Panc1 (cell line): ENCODE measurements around the gene OR6J1. TPM values are rescaled to one million over a fixed set of nuclear protein-coding genes. Genes with fewer than 3 reads are reported as not detected.

ENCODE experiments used
- ATAC-seq: fragments of 200-7000 bp; cut with Tn5 transposase; 2 replicates; pipeline ENCODE4 v1.9.1; 2020; ENCODE audit warnings: mild to moderate bottlenecking, moderate library complexity
- BruUV-seq: library from RNA; stranded (reverse); fragments of 400-500 nt; replicated peaks from 2 replicates; lab custom pipeline; 2021; lab: Mats Ljungman, UMichigan
- CTCF ChIA-PET: fragments of 300-600 bp; sonication (Branson Sonifier 250); formaldehyde crosslinking; loops from one replicate; lab custom pipeline; 2022; ENCODE audit warnings: antibody characterized with exemption; lab: Charles Lee
- POLR2A ChIA-PET: fragments of 300-600 bp; sonication (Branson Sonifier 250); formaldehyde crosslinking; loops from one replicate; lab custom pipeline; 2022; ENCODE audit warnings: antibody characterized with exemption; lab: Charles Lee
- DNase-seq: peaks from one replicate; pipeline ENCODE4 v3.0.0-alpha.2; 2010; ENCODE audit warnings: low read depth, low spot score
- H3K27ac ChIP-seq: 2 replicates; pipeline ENCODE4 v1.5.1; 2011; ENCODE audit warnings: mild to moderate bottlenecking, low read length, inconsistent platforms
- H3K27me3 ChIP-seq: fragments of 200-500 bp; sonication (Bioruptor generic); 2 replicates; pipeline ENCODE4 v1.6.0; 2014; ENCODE audit warnings: low read length, inconsistent platforms; ENCODE audit not compliant: control insufficient read depth, insufficient read depth
- H3K36me3 ChIP-seq: fragments of 200-500 bp; sonication (Bioruptor generic); 2 replicates; pipeline ENCODE4 v1.5.1; 2014; ENCODE audit warnings: inconsistent platforms, mild to moderate bottlenecking, low read length, moderate library complexity; ENCODE audit not compliant: control insufficient read depth, insufficient read depth
- H3K4me1 ChIP-seq: 2 replicates; pipeline ENCODE4 v1.5.1; 2011; ENCODE audit warnings: inconsistent platforms, mild to moderate bottlenecking, low read length, moderate library complexity; ENCODE audit not compliant: control insufficient read depth, insufficient read depth
- H3K4me3 ChIP-seq, 2 experiments: 2 replicates each; pipeline ENCODE4 v1.5.1; 2011 to 2012; ENCODE audit warnings: low read depth in 2 of 2, low read length in 2 of 2, mild to moderate bottlenecking in 2 of 2, inconsistent platforms in 1 of 2, moderate library complexity in 1 of 2
- H3K9me3 ChIP-seq: fragments of 200-500 bp; sonication (Bioruptor generic); 2 replicates; pipeline ENCODE4 v1.5.1; 2014; ENCODE audit warnings: low read depth, mild to moderate bottlenecking, inconsistent platforms, low read length, moderate library complexity; ENCODE audit not compliant: control insufficient read depth, insufficient read depth
- POLR2AphosphoS5 ChIP-seq: IDR thresholded peaks from 2 replicates; pipeline ENCODE4 v1.6.1; 2012; ENCODE audit warnings: mild to moderate bottlenecking, low read depth, low read length, moderate library complexity
- SIN3A ChIP-seq: IDR thresholded peaks from 2 replicates; pipeline ENCODE4 v1.6.1; 2012; ENCODE audit warnings: low read depth, mild to moderate bottlenecking, low read length, moderate library complexity, borderline replicate concordance; ENCODE audit not compliant: insufficient read depth
- TCF7L2 ChIP-seq: IDR thresholded peaks from 2 replicates; pipeline ENCODE4 v1.6.1; 2011; ENCODE audit warnings: mild to moderate bottlenecking, low read depth, low read length, inconsistent platforms
- in situ Hi-C: cut with HindIII; loops from 2 replicates; pipeline ENCODE4 v1.10.0; 2016; ENCODE audit warnings: low sequenced_read_pairs, low pct_unique_long_range_greater_than_20kb
- intact Hi-C: fragments of 100-400 bp; cut with micrococcal nuclease; formaldehyde crosslinking; loops from one replicate; pipeline ENCODE4 v1.10.0; 2022; ENCODE audit not compliant: unreplicated experiment
- total RNA-seq: library from RNA; stranded (reverse); gene quantifications from one replicate; pipeline ENCODE4 v1.2.1, GENCODE V29; 2021; ENCODE audit not compliant: unreplicated experiment
- TF ChIP-seq, protein P1 (sequence below): fragments of 450-650 bp; IDR thresholded peaks from 2 replicates; pipeline ENCODE4 v1.5.1; 2017; ENCODE audit warnings: mild to moderate bottlenecking
- TF ChIP-seq, protein P2 (sequence below), 2 experiments: IDR thresholded peaks; 2 replicates each; pipeline ENCODE4 v1.6.1; 2011 to 2012; ENCODE audit warnings: low read depth in 2 of 2, control low read depth in 1 of 2, low read length in 1 of 2, mild to moderate bottlenecking in 1 of 2, moderate library complexity in 1 of 2; ENCODE audit not compliant: insufficient read depth in 1 of 2

Gene OR6J1
- total RNA-seq, 1 experiment from 2014 or later = not detected

DNA sequence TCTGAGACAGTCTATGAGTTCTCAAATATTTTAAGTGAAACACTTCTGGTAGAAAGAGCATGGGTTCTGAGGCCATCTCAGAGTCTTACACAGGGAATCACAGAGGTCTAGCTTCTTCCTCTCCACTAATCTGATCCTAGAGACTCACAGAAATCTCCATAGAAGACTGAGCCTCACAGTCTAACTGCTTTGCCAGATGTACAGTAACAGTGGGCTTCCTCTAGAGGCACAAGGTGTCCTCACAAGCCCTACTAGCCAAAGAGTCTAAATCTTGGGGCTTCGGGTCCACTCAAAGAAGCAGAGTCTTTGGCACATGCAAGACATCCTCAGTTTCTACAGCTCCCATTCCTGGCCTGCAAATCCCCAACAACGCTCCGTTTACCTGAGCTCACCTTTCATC is 14.1 kb downstream of the OR6J1 start:
- intact Hi-C loops (no loop called here), in situ Hi-C loops (no loop called here)
- POLR2A ChIA-PET = no interaction called here
- DNase-seq = no peak
- no peaks in the 10 kb centered on the region for H3K4me1 ChIP-seq
- H3K4me3 ChIP-seq = no peak overlapping the region
- no peak overlapping the region for H3K27ac ChIP-seq
- H3K27me3 ChIP-seq = no peaks in the 10 kb centered on the region; the same call in 1 of the 2 replicates
- H3K9me3 ChIP-seq = no peaks in the 10 kb centered on the region; the same call in 1 of the 2 replicates
- no TSS peak for BruUV-seq
- H3K36me3 ChIP-seq = no peaks in the 10 kb centered on the region
- no peak for ATAC-seq
- TF ChIP-seq, protein P1, sequence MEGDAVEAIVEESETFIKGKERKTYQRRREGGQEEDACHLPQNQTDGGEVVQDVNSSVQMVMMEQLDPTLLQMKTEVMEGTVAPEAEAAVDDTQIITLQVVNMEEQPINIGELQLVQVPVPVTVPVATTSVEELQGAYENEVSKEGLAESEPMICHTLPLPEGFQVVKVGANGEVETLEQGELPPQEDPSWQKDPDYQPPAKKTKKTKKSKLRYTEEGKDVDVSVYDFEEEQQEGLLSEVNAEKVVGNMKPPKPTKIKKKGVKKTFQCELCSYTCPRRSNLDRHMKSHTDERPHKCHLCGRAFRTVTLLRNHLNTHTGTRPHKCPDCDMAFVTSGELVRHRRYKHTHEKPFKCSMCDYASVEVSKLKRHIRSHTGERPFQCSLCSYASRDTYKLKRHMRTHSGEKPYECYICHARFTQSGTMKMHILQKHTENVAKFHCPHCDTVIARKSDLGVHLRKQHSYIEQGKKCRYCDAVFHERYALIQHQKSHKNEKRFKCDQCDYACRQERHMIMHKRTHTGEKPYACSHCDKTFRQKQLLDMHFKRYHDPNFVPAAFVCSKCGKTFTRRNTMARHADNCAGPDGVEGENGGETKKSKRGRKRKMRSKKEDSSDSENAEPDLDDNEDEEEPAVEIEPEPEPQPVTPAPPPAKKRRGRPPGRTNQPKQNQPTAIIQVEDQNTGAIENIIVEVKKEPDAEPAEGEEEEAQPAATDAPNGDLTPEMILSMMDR = no peak
- TF ChIP-seq SIN3A (no peak), TCF7L2 (no peak), POLR2AphosphoS5 (no peak)
- TF ChIP-seq, protein P2, sequence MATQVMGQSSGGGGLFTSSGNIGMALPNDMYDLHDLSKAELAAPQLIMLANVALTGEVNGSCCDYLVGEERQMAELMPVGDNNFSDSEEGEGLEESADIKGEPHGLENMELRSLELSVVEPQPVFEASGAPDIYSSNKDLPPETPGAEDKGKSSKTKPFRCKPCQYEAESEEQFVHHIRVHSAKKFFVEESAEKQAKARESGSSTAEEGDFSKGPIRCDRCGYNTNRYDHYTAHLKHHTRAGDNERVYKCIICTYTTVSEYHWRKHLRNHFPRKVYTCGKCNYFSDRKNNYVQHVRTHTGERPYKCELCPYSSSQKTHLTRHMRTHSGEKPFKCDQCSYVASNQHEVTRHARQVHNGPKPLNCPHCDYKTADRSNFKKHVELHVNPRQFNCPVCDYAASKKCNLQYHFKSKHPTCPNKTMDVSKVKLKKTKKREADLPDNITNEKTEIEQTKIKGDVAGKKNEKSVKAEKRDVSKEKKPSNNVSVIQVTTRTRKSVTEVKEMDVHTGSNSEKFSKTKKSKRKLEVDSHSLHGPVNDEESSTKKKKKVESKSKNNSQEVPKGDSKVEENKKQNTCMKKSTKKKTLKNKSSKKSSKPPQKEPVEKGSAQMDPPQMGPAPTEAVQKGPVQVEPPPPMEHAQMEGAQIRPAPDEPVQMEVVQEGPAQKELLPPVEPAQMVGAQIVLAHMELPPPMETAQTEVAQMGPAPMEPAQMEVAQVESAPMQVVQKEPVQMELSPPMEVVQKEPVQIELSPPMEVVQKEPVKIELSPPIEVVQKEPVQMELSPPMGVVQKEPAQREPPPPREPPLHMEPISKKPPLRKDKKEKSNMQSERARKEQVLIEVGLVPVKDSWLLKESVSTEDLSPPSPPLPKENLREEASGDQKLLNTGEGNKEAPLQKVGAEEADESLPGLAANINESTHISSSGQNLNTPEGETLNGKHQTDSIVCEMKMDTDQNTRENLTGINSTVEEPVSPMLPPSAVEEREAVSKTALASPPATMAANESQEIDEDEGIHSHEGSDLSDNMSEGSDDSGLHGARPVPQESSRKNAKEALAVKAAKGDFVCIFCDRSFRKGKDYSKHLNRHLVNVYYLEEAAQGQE (IDR thresholded peaks at IDR 0.05; ENCODE audit: insufficient read depth in 1 of 2, low read depth in 2 of 2, low read length in 1 of 2) = no peak
- CTCF ChIA-PET = no interaction called here

DNA sequence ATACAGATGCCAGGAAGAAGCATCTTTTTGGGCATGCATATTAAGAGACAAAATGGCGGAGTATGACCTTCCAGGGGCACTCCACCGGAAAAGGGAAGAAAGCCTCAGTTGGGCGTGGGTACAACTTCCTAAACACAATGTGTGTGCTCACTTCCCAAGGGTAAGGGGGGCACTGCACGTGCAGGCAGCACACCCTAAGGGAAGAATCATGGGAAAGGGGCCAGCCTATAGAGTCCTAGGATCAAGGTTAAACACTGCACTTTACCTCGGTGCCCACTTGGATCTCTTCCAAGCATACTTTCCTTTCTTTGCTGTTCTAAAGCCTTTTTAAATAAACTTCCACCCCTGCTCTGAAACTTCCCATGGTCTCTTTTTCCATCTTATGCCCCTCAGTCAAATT is 14.8 kb downstream of the OR6J1 start:
- ATAC-seq (no peak), DNase-seq (no peak)
- intact Hi-C loops (no loop called here), in situ Hi-C loops (no loop called here)
- TF ChIP-seq SIN3A = no peak
- TF ChIP-seq, protein P2 (IDR thresholded peaks at IDR 0.05; ENCODE audit: insufficient read depth in 1 of 2, low read depth in 2 of 2, low read length in 1 of 2) = no peak
- TF ChIP-seq POLR2AphosphoS5 = no peak
- no peak for TF ChIP-seq TCF7L2
- TF ChIP-seq, protein P1 = no peak
- no peaks in the 10 kb centered on the region for H3K4me1 ChIP-seq
- POLR2A ChIA-PET = no interaction called here
- no TSS peak for BruUV-seq
- H3K27me3 ChIP-seq = no peaks in the 10 kb centered on the region; the same call in 1 of the 2 replicates
- CTCF ChIA-PET = no interaction called here
- H3K4me3 ChIP-seq = no peak overlapping the region
- no peaks in the 10 kb centered on the region; the same call in 1 of the 2 replicates for H3K9me3 ChIP-seq
- H3K36me3 ChIP-seq = no peaks in the 10 kb centered on the region
- no peak overlapping the region for H3K27ac ChIP-seq
